Fibroblast of the aortic adventitia (primary cell): ENCODE data around the gene PHB1. TPM values are rescaled to one million over a fixed set of nuclear protein-coding genes. Genes with fewer than 3 reads are reported as not detected.

Source experiments
- DNase-seq: peaks from one replicate; pipeline ENCODE4 v3.0.0-alpha.2; 2010; ENCODE audit warnings: low read depth
- H3K4me3 ChIP-seq: 2 replicates; pipeline ENCODE4 v1.5.1; 2011; ENCODE audit warnings: low read depth, mild to moderate bottlenecking, control low read depth, low read length, moderate library complexity
- total RNA-seq: library from RNA; depleted of rRNA; stranded (reverse); fragments of >200 nt; gene quantifications from 2 replicates; pipeline ENCODE4 v1.2.3, GENCODE V29; 2012; ENCODE audit warnings: low replicate concordance
- TF ChIP-seq, protein P1 (sequence below): IDR thresholded peaks from 2 replicates; pipeline ENCODE4 v1.5.1; 2011; ENCODE audit warnings: mild to moderate bottlenecking, low read length, control low read depth, inconsistent platforms; ENCODE audit not compliant: insufficient read depth

Gene PHB1
- total RNA-seq, 1 donor, result 103 TPM

DNA sequence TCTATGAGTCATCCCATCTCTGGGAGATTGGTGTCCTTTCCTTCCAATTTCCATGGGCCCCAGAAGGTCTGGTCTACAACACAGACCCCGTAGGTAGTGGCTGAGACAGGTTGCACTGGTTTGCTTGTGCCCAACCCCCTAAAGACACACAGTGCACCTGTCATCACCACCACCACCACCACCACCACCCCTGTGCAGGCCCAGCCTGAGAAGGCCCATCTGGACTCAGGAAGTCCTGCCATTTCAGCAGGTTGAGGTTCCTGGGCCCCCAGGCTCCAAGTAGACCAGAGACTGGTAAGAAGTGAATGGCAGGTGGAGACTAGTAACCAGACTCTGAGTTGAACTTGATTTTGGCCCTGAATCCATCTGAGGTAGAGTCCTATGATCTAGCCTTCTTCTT, 25.9 kb upstream of the PHB1 start:
- TF ChIP-seq, protein P1, sequence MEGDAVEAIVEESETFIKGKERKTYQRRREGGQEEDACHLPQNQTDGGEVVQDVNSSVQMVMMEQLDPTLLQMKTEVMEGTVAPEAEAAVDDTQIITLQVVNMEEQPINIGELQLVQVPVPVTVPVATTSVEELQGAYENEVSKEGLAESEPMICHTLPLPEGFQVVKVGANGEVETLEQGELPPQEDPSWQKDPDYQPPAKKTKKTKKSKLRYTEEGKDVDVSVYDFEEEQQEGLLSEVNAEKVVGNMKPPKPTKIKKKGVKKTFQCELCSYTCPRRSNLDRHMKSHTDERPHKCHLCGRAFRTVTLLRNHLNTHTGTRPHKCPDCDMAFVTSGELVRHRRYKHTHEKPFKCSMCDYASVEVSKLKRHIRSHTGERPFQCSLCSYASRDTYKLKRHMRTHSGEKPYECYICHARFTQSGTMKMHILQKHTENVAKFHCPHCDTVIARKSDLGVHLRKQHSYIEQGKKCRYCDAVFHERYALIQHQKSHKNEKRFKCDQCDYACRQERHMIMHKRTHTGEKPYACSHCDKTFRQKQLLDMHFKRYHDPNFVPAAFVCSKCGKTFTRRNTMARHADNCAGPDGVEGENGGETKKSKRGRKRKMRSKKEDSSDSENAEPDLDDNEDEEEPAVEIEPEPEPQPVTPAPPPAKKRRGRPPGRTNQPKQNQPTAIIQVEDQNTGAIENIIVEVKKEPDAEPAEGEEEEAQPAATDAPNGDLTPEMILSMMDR, result no peak
- no peak for DNase-seq
- H3K4me3 ChIP-seq, result no peak overlapping the region

DNA sequence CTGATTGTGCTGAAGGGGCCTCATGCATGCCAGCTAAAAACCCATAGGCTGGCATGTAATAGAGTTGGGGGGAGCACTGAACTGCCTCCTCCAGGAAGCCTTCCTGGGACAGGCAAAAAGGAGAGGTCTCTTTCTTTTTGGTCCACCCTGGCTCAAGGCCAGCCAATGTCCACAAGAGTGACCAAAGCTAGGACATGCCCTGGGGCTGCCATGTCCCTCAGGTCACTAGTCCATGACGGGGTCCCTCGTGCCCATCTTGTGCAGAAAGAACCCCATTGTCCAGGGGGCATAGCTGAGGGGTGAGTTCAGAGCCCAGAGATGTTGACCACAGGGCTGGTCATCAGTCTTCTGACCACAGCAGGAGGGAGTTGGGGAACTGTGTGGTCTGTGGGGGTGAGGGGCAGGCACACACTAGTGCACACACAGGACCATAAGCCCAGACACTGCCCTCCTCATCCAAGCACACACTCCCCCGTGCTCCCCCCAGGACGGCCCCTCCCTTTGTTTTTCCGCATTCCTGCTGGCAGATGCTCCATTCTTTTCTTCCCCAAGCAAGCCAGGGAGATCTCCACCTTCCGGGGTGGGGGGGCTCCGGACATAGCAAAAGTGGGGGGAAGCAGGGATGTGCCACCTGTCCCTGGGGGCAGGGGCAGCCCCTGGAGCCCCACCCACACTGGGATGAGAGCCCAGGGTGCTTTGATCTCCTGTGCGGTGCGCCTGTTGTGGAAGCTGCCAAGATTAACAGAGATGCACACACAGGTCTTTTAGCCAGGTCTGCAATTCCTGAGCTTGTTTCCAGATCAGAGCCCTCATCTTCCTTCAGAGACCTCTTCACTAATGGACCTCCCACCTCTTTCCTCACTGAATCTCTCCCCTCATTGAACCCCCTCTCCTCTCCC, 25.2 kb upstream of the PHB1 start:
- DNase-seq, result no peak
- TF ChIP-seq, protein P1, result no peak
- no peak overlapping the region for H3K4me3 ChIP-seq

DNA sequence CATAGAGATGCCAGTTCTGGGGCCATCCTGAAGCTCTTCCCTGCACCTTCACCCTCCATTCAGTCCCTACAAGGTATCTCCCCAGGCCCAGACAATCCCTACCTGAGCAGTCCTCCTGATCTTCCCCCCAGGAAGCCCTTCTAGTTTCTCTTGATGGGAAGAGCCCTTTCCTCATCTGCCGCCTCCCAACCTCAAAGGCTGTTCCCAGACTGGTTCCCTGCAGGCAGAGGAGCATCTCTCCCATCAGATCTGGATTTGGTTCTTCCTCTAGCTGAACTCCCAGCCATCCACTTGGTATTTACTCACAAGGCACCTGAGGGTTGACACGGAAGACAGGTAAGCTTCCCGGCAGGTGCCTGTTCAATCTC, 24.6 kb upstream of the PHB1 start:
- DNase-seq, result no peak
- H3K4me3 ChIP-seq, result no peak overlapping the region

DNA sequence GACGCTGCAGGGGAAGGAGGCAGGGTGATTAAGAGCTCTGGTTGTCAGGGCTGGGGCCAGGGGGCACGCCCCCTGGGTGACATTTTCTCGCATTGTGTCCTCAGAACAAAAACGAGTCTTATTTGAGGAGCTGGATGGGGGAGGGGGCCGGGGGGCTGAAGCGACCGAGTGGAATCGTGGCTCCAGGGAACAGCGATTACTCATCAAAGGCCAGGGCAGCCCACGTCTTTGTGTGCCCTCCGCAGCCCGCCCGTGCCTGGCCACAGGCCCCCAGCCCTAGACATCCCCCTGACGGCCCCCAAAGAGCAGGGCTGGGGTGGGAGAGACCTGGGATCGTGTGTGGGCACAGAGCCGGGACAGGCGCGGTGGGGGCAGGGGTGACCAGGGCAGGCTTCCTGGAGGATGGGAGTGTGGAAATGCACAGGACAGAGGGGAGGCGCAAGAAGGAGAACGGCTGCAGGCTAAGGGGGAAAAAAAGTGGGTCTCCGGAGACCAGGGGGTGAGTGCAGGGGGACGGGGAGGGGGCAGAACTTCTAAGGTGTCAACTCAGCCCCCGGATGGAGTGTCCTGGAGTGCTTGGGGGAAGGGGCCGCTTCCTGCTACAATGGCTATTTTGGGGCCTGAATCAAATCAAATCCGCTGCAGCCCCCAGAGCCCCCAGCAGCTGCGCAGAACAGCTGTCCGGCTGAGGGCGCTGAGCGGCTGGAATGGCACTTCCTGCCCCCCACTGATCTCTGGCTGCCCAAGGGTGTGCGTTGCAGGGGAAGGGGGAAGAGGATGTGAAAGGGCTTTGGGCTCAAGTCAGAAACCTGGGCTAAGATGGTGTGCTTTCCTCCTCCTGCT, 24.0 kb upstream of the PHB1 start:
- TF ChIP-seq, protein P1, result no peak
- no peak for DNase-seq
- H3K4me3 ChIP-seq, result no peak overlapping the region

More for the DNA sequence above, 24.6 kb upstream of the PHB1 start:
- TF ChIP-seq, protein P1, result no peak

DNA sequence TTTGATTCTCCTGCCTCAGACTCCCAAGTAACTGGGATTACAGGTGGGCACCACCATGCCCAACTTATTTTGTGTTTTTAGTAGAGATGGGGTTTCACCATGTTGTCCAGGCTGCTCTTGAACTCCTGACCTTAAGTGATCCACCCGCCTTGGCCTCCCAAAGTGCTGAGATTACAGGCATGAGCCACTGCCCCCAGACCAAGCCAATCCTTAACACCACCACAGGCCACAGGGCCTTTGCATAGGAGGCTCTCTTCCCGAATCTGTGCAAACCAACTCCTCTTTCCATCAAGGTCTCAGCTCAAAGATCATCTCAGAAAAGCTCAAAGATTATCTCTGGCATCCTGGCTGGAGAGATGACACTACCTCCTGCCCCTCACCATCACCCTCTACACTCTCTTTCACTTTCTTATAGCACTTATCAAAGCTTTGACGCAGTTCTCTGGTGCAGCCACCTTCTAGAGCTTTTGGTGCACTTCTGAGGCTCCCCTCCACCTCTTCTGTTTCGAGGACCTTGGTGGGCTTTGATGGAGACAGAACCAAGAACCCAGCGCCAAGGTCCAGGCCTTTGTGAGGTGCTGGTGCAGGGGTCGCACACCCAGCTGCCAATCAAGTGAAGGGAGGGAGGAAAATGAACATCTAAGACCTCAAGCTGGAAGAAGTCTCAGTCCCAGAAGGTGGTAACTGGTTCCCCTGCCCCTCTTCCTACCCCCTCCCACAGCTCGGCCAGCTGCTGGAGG, 23.2 kb upstream of the PHB1 start:
- TF ChIP-seq, protein P1, result no peak
- DNase-seq, result no peak
- no peak overlapping the region for H3K4me3 ChIP-seq

DNA sequence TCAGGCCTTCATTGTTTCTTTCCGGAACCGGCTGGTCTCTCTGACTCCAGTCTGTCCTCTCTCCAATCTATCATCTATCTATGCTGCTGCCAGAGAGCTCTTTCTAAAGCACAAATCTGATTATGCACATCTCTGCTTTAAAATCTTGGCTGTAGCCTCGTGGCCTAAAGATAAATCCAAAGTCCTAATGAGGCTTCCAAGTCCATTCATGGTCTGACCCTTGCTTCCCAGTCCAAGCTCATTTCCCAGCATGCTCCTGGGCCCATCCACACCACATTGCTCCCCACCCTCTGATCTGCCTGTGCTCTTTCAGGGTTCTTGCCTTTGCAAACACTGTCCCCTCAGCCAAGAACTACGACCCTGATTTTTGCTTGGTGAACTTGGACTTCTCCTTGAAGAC, 21.5 kb upstream of the PHB1 start:
- no peak for DNase-seq
- no peak overlapping the region for H3K4me3 ChIP-seq
- TF ChIP-seq, protein P1, result no peak
